ENCODE measurements around the gene FOXP1.
A peak's percentile ranks its signal among the peaks of the same experiment; 100 is the strongest.

FOXP1 gene

GRCh38 chr3:71310980-71311660, 272.4 kb downstream of the FOXP1 start:
- H3K4ac ChIP-seq (ENCODE audit: low read depth, low read length), result no peak overlapping the region
- H2BK12ac ChIP-seq (ENCODE audit: low read length), result no peak overlapping the region
- H3K4me3 ChIP-seq (ENCODE audit: low read depth, low read length), result no peak overlapping the region
- no peak overlapping the region for H2AFZ ChIP-seq (ENCODE audit: insufficient read depth, low read length, poor library complexity)
- no peaks in the 10 kb centered on the region for H3K9me3 ChIP-seq (ENCODE audit: insufficient read depth, low read depth, low read length)
- H3K79me2 ChIP-seq (ENCODE audit: control insufficient read depth, insufficient read depth, low read length, poor library complexity), result no peaks in the 10 kb centered on the region
- H2BK120ac ChIP-seq (ENCODE audit: insufficient read depth, low read length, poor library complexity), result no peak overlapping the region
- H2AK5ac ChIP-seq (ENCODE audit: low read length), result no peak overlapping the region
- no peaks in the 10 kb centered on the region for H3K27me3 ChIP-seq (ENCODE audit: insufficient read depth, low read length)
- H3K4me2 ChIP-seq (ENCODE audit: low read length), result no peak overlapping the region
- H3K79me1 ChIP-seq (ENCODE audit: low read length), result no peaks in the 10 kb centered on the region
- no peaks in the 10 kb centered on the region for H3K36me3 ChIP-seq (ENCODE audit: control insufficient read depth in 1 of 2, insufficient read depth in 2 of 2, low read length in 2 of 2)
- H3K23ac ChIP-seq (ENCODE audit: low read length), result no peak overlapping the region
- H3K27ac ChIP-seq (ENCODE audit: low read depth, low read length), result no peak overlapping the region
- no peak for DNase-seq
- no peak overlapping the region for H4K12ac ChIP-seq (ENCODE audit: low read depth, low read length)
- no peak overlapping the region for H4K91ac ChIP-seq (ENCODE audit: low read depth, low read length)
- H3K4me1 ChIP-seq (ENCODE audit: control insufficient read depth in 1 of 2, insufficient read depth in 2 of 2, low read length in 2 of 2), result peaks cover 2 to 4% of the 10 kb centered on the region in 2 experiments
- H3K9ac ChIP-seq (ENCODE audit: low read length), result no peak overlapping the region
- H3K18ac ChIP-seq (ENCODE audit: low read length), result no peak overlapping the region
- no peak overlapping the region for H3K14ac ChIP-seq (ENCODE audit: low read length)
- WGBS (ENCODE audit: extremely low coverage, insufficient coverage, insufficient read length), result no CpG with 5 or more reads among the region's 9 CpGs
- no peak overlapping the region for H2BK5ac ChIP-seq (ENCODE audit: low read depth, low read length, poor library complexity)
- no peak overlapping the region for H4K8ac ChIP-seq (ENCODE audit: low read depth, low read length)

- no CpG with 5 or more reads among the region's 9 CpGs for WGBS (ENCODE audit: extremely low coverage, insufficient coverage, insufficient read length)
- H3K27me3 ChIP-seq (ENCODE audit: insufficient read depth, low read length), result no peaks in the 10 kb centered on the region
- no peaks in the 10 kb centered on the region for H3K36me3 ChIP-seq (ENCODE audit: control insufficient read depth in 1 of 2, insufficient read depth in 2 of 2, low read length in 2 of 2)
- no peak overlapping the region for H2BK5ac ChIP-seq (ENCODE audit: low read depth, low read length, poor library complexity)
- no peak overlapping the region for H2AFZ ChIP-seq (ENCODE audit: insufficient read depth, low read length, poor library complexity)
- no peak overlapping the region for H4K12ac ChIP-seq (ENCODE audit: low read depth, low read length)
- H3K14ac ChIP-seq (ENCODE audit: low read length), result no peak overlapping the region
- no peak overlapping the region for H3K23ac ChIP-seq (ENCODE audit: low read length)
- peak overlapping the region; percentile 75 for H2AK5ac ChIP-seq (ENCODE audit: low read length)
- H3K4me2 ChIP-seq (ENCODE audit: low read length), result no peak overlapping the region
- H3K4me1 ChIP-seq (ENCODE audit: control insufficient read depth in 1 of 2, insufficient read depth in 2 of 2, low read length in 2 of 2), result peaks cover 2 to 4% of the 10 kb centered on the region in 2 experiments
- H3K18ac ChIP-seq (ENCODE audit: low read length), result no peak overlapping the region
- no peak overlapping the region for H3K27ac ChIP-seq (ENCODE audit: low read depth, low read length)
- H3K4me3 ChIP-seq (ENCODE audit: low read depth, low read length), result no peak overlapping the region
- no peaks in the 10 kb centered on the region for H3K9me3 ChIP-seq (ENCODE audit: insufficient read depth, low read depth, low read length)
- no peaks in the 10 kb centered on the region for H3K79me1 ChIP-seq (ENCODE audit: low read length)
- H3K79me2 ChIP-seq (ENCODE audit: control insufficient read depth, insufficient read depth, low read length, poor library complexity), result no peaks in the 10 kb centered on the region
- H3K4ac ChIP-seq (ENCODE audit: low read depth, low read length), result no peak overlapping the region
- H4K91ac ChIP-seq (ENCODE audit: low read depth, low read length), result no peak overlapping the region
- peak in 1 of 2 donors; percentile 20 for DNase-seq
- H4K8ac ChIP-seq (ENCODE audit: low read depth, low read length), result peak overlapping the region; percentile 43
- no peak overlapping the region for H3K9ac ChIP-seq (ENCODE audit: low read length)
- H2BK120ac ChIP-seq (ENCODE audit: insufficient read depth, low read length, poor library complexity), result peak overlapping the region; percentile 47
- peak overlapping the region; percentile 4 for H2BK12ac ChIP-seq (ENCODE audit: low read length)
Measured at GRCh38 chr3:71310359-71310979, 273.1 kb downstream of the FOXP1 start.

GRCh38 chr3:71309886-71310285, 273.6 kb downstream of the FOXP1 start:
- Histone ChIP-seq H2BK5ac (ENCODE audit: low read depth, low read length, poor library complexity) (no peak overlapping the region), H4K8ac (ENCODE audit: low read depth, low read length) (no peak overlapping the region), H3K27ac (ENCODE audit: low read depth, low read length) (no peak overlapping the region), H3K9ac (ENCODE audit: low read length) (no peak overlapping the region), H2AFZ (ENCODE audit: insufficient read depth, low read length, poor library complexity) (no peak overlapping the region), H2BK120ac (ENCODE audit: insufficient read depth, low read length, poor library complexity) (no peak overlapping the region), H3K4me1 (ENCODE audit: control insufficient read depth in 1 of 2, insufficient read depth in 2 of 2, low read length in 2 of 2) (peaks cover 2 to 6% of the 10 kb centered on the region in 2 experiments), H3K36me3 (ENCODE audit: control insufficient read depth in 1 of 2, insufficient read depth in 2 of 2, low read length in 2 of 2) (no peaks in the 10 kb centered on the region), H3K14ac (ENCODE audit: low read length) (no peak overlapping the region), H3K9me3 (ENCODE audit: insufficient read depth, low read depth, low read length) (no peaks in the 10 kb centered on the region), H3K27me3 (ENCODE audit: insufficient read depth, low read length) (no peaks in the 10 kb centered on the region), H3K4ac (ENCODE audit: low read depth, low read length) (no peak overlapping the region), H3K79me2 (ENCODE audit: control insufficient read depth, insufficient read depth, low read length, poor library complexity) (no peaks in the 10 kb centered on the region), H3K79me1 (ENCODE audit: low read length) (no peaks in the 10 kb centered on the region), H3K18ac (ENCODE audit: low read length) (no peak overlapping the region), H2BK12ac (ENCODE audit: low read length) (no peak overlapping the region), H3K4me3 (ENCODE audit: low read depth, low read length) (no peak overlapping the region), H3K23ac (ENCODE audit: low read length) (no peak overlapping the region), H3K4me2 (ENCODE audit: low read length) (no peak overlapping the region), H2AK5ac (ENCODE audit: low read length) (no peak overlapping the region), H4K12ac (ENCODE audit: low read depth, low read length) (no peak overlapping the region), H4K91ac (ENCODE audit: low read depth, low read length) (no peak overlapping the region)
- WGBS (ENCODE audit: extremely low coverage, insufficient coverage, insufficient read length), result no CpG with 5 or more reads among the region's 1 CpG
- DNase-seq, result peak in 1 of 2 donors; percentile 66

- no CpG with 5 or more reads among the region's 3 CpGs for WGBS (ENCODE audit: extremely low coverage, insufficient coverage, insufficient read length)
Measured at GRCh38 chr3:71309342-71309741, 274.2 kb downstream of the FOXP1 start.

More at GRCh38 chr3:71309342-71309741, 274.2 kb downstream of the FOXP1 start:
- Histone ChIP-seq H3K79me1 (ENCODE audit: low read length) (no peaks in the 10 kb centered on the region), H2AFZ (ENCODE audit: insufficient read depth, low read length, poor library complexity) (no peak overlapping the region), H2BK12ac (ENCODE audit: low read length) (no peak overlapping the region), H3K4ac (ENCODE audit: low read depth, low read length) (no peak overlapping the region), H3K4me1 (ENCODE audit: control insufficient read depth in 1 of 2, insufficient read depth in 2 of 2, low read length in 2 of 2) (peaks cover 2 to 6% of the 10 kb centered on the region in 2 experiments), H3K23ac (ENCODE audit: low read length) (no peak overlapping the region), H2BK120ac (ENCODE audit: insufficient read depth, low read length, poor library complexity) (no peak overlapping the region), H4K91ac (ENCODE audit: low read depth, low read length) (no peak overlapping the region), H3K9ac (ENCODE audit: low read length) (no peak overlapping the region), H2AK5ac (ENCODE audit: low read length) (no peak overlapping the region), H3K27me3 (ENCODE audit: insufficient read depth, low read length) (no peaks in the 10 kb centered on the region), H3K36me3 (ENCODE audit: control insufficient read depth in 1 of 2, insufficient read depth in 2 of 2, low read length in 2 of 2) (no peaks in the 10 kb centered on the region), H3K79me2 (ENCODE audit: control insufficient read depth, insufficient read depth, low read length, poor library complexity) (no peaks in the 10 kb centered on the region), H3K27ac (ENCODE audit: low read depth, low read length) (no peak overlapping the region), H2BK5ac (ENCODE audit: low read depth, low read length, poor library complexity) (no peak overlapping the region), H3K9me3 (ENCODE audit: insufficient read depth, low read depth, low read length) (no peaks in the 10 kb centered on the region), H3K4me3 (ENCODE audit: low read depth, low read length) (no peak overlapping the region), H4K12ac (ENCODE audit: low read depth, low read length) (no peak overlapping the region), H3K18ac (ENCODE audit: low read length) (no peak overlapping the region), H3K14ac (ENCODE audit: low read length) (no peak overlapping the region), H4K8ac (ENCODE audit: low read depth, low read length) (no peak overlapping the region), H3K4me2 (ENCODE audit: low read length) (no peak overlapping the region)
- peak; percentile 62 to 89 for DNase-seq

Data from trophoblast cell (in vitro differentiated cells and primary cell).